GM12891 (cell line): ENCODE results near the gene USH1C.

Source experiments
- PAX5 ChIP-seq: IDR thresholded peaks from 2 replicates; pipeline ENCODE4 v1.6.1; 2011; ENCODE audit warnings: low read length, moderate library complexity, mild to moderate bottlenecking; ENCODE audit not compliant: insufficient read depth, severe bottlenecking
- POLR2A ChIP-seq: IDR thresholded peaks from 2 replicates; pipeline ENCODE4 v1.6.1; 2011; ENCODE audit warnings: low read depth, low read length, control low read depth
- POLR2AphosphoS5 ChIP-seq: IDR thresholded peaks from 2 replicates; pipeline ENCODE4 v1.6.1; 2011; ENCODE audit warnings: low read depth, low read length, control low read depth
- SPI1 ChIP-seq: IDR thresholded peaks from 2 replicates; pipeline ENCODE4 v1.6.1; 2011; ENCODE audit warnings: low read depth, low read length, control low read depth
- TAF1 ChIP-seq: IDR thresholded peaks from 2 replicates; pipeline ENCODE4 v1.6.1; 2011; ENCODE audit warnings: low read depth, low read length, control low read depth

DNA sequence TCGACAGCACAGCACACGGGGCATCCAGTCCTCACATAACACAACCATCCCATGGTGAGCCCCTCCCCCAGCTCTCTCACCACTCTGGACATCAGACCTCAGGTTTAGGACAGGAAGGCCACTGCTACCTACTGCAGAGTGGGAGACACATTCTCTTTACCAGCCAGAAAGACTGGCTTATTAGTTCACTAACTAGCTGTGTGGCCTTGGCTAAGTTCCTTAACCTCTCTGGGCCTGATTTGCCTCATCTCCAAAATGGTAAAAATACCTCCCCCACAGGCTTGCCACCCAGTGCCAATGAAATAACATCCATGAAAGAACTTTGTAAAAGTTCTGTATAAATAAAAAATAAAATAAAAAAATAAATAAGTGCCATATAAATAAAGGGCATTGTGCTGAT, 32.1 kb downstream of the USH1C start:
- TF ChIP-seq POLR2A (no peak), POLR2AphosphoS5 (no peak), TAF1 (no peak), PAX5 (no peak), SPI1 (no peak)
